K562 (cell line): Measurements from ENCODE around the gene MYCT1.

Experiments
- BHLHE40 ChIP-seq: IDR thresholded peaks from 2 replicates; pipeline ENCODE4 v1.6.1; 2011; ENCODE audit warnings: low read length, improper control_type of control experiment
- NR2C2 ChIP-seq, 2 experiments: fragments of 200-800 bp in 1 of 2; sonication (Bioruptor generic) in 1 of 2; sonication (generic) in 1 of 2; formaldehyde crosslinking in 1 of 2; IDR thresholded peaks; 2 replicates each; pipeline versions ENCODE4 v1.6.1 to v1.8.0; 2016 to 2022; ENCODE audit warnings: mild to moderate bottlenecking in 1 of 2, missing compliant biosample characterization in 1 of 2, missing genetic modification characterization in 1 of 2, missing genetic modification reagents in 1 of 2
- POLR2AphosphoS5 ChIP-seq: IDR thresholded peaks from 2 replicates; pipeline ENCODE4 v1.6.1; 2011; ENCODE audit warnings: mild to moderate bottlenecking, low read depth, low read length, moderate library complexity; ENCODE audit not compliant: control insufficient read depth, insufficient read depth
- PRMT5 ChIP-seq: sonication (generic); formaldehyde crosslinking; IDR thresholded peaks from 2 replicates; pipeline ENCODE4 v1.5.0; 2020; ENCODE audit warnings: missing genetic modification reagents
- SMARCA5 ChIP-seq: fragments of 450-650 bp; IDR thresholded peaks from 2 replicates; pipeline ENCODE4 v1.6.1; 2016
- TF ChIP-seq, protein P1 (sequence below), 3 experiments: IDR thresholded peaks in 2 of 3; conservative IDR thresholded peaks in 1 of 3; 2 replicates each; pipeline ENCODE4 v1.5.1; 2011 to 2012; ENCODE audit warnings: low read length in 3 of 3, mild to moderate bottlenecking in 3 of 3, control low read depth in 2 of 3, improper control_type of control experiment in 1 of 3, inconsistent platforms in 1 of 3, low read depth in 1 of 3, mixed read lengths in 1 of 3, moderate library complexity in 1 of 3; ENCODE audit not compliant: insufficient read depth in 2 of 3
- TF ChIP-seq, protein P2 (sequence below): sonication (generic); formaldehyde crosslinking; IDR thresholded peaks from 2 replicates; pipeline ENCODE4 v1.8.0; 2022; ENCODE audit warnings: mild to moderate bottlenecking, missing genetic modification reagents, borderline replicate concordance

DNA sequence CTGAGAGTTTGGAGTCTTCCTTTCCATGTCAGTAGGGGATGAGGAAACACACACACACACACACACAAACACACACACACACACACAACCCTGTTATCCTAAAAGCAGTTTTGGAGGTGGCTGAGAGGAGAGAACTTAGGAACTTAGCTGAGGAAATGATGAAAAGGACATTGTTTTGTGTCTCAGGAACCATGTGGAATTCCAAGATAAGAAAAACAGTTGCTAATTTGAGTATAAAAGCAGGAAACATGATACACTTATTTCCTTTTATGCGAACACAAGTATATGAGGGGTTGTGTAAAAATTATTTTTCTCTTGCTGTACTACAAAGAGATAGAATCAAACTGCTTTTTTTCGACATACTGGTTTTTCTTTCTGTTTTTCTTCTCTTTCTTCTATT, at the start of gene MYCT1:
- TF ChIP-seq NR2C2 (CRISPR knock-in tag; IDR thresholded peaks at IDR 0.05) (no peak), NR2C2 (tag; IDR thresholded peaks at IDR 0.05) (no peak), POLR2AphosphoS5 (no peak), SMARCA5 (no peak), BHLHE40 (no peak), PRMT5 (CRISPR knock-in tag) (no peak)
- TF ChIP-seq, protein P1, sequence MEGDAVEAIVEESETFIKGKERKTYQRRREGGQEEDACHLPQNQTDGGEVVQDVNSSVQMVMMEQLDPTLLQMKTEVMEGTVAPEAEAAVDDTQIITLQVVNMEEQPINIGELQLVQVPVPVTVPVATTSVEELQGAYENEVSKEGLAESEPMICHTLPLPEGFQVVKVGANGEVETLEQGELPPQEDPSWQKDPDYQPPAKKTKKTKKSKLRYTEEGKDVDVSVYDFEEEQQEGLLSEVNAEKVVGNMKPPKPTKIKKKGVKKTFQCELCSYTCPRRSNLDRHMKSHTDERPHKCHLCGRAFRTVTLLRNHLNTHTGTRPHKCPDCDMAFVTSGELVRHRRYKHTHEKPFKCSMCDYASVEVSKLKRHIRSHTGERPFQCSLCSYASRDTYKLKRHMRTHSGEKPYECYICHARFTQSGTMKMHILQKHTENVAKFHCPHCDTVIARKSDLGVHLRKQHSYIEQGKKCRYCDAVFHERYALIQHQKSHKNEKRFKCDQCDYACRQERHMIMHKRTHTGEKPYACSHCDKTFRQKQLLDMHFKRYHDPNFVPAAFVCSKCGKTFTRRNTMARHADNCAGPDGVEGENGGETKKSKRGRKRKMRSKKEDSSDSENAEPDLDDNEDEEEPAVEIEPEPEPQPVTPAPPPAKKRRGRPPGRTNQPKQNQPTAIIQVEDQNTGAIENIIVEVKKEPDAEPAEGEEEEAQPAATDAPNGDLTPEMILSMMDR (IDR thresholded peaks at IDR 0.05 in 2 of 3, conservative IDR thresholded peaks at IDR 0.05 in 1 of 3; ENCODE audit: insufficient read depth in 2 of 3, low read depth in 1 of 3, low read length in 3 of 3): no peak
- TF ChIP-seq, protein P2, sequence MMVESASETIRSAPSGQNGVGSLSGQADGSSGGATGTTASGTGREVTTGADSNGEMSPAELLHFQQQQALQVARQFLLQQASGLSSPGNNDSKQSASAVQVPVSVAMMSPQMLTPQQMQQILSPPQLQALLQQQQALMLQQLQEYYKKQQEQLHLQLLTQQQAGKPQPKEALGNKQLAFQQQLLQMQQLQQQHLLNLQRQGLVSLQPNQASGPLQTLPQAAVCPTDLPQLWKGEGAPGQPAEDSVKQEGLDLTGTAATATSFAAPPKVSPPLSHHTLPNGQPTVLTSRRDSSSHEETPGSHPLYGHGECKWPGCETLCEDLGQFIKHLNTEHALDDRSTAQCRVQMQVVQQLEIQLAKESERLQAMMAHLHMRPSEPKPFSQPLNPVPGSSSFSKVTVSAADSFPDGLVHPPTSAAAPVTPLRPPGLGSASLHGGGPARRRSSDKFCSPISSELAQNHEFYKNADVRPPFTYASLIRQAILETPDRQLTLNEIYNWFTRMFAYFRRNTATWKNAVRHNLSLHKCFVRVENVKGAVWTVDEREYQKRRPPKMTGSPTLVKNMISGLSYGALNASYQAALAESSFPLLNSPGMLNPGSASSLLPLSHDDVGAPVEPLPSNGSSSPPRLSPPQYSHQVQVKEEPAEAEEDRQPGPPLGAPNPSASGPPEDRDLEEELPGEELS (CRISPR knock-in tag): no peak
